HG03045 (cell line): Measurements from ENCODE around the gene HCN2.

Experiments
- ATAC-seq: cut with Tn5 transposase; IDR thresholded peaks from one replicate; pipeline ENCODE4 v1.9.1; 2021; ENCODE audit warnings: mild to moderate bottlenecking, moderate library complexity; ENCODE audit not compliant: unreplicated experiment

Gene HCN2

DNA sequence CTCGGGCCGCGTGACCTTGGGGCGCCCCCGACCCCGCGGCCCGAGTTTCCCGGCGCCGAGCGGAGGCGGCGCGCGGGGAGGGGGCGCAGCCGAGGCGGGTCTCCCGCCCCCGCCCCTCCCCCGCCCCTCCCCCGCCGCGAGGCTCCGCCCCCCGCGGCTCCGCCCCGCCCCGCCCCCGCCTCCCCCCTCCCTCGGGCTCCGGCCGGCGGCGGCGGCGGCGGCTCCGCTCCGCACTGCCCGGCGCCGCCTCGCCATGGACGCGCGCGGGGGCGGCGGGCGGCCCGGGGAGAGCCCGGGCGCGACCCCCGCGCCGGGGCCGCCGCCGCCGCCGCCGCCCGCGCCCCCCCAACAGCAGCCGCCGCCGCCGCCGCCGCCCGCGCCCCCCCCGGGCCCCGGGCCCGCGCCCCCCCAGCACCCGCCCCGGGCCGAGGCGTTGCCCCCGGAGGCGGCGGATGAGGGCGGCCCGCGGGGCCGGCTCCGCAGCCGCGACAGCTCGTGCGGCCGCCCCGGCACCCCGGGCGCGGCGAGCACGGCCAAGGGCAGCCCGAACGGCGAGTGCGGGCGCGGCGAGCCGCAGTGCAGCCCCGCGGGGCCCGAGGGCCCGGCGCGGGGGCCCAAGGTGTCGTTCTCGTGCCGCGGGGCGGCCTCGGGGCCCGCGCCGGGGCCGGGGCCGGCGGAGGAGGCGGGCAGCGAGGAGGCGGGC lies at the start of gene HCN2:
TSS of gene HCN2 (plus strand) at position 189 of the 703 bp plus-strand sequence. CDS start at position 254, 65 bp downstream.
- ATAC-seq = no peak

DNA sequence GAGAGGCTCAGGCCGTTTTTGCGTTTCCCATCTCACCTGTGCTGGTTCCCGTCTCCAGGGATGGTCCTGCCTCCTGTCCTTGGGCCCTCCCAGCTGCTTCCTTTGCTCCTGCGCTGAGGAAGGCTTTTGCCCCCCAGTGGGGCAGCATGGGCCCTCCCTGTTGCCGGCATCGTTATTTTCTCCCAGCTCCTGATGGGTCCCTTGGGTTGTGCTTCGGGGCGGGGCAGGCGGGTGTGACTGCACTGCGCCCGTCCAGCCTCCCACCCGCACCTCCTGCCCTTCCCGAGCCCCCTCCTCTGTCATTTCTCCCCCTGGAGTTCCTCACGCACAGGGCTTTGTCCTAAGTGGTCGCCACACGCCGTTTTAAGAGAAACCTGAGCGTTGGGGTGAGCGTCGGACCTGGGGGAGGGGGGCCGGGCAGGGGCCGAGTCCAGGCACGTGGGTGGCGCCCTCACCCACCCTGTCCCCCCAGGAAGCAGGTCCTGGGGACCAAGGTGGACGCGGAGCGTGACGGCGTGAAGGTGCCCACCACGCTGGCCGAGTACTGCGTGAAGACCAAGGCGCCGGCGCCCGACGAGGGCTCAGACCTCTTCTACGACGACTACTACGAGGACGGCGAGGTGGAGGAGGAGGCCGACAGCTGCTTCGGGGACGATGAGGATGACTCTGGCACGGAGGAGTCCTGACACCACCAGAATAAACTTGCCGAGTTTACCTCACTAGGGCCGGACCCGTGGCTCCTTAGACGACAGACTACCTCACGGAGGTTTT lies 48.6 kb upstream of the HCN2 start:
- ATAC-seq = no peak

DNA sequence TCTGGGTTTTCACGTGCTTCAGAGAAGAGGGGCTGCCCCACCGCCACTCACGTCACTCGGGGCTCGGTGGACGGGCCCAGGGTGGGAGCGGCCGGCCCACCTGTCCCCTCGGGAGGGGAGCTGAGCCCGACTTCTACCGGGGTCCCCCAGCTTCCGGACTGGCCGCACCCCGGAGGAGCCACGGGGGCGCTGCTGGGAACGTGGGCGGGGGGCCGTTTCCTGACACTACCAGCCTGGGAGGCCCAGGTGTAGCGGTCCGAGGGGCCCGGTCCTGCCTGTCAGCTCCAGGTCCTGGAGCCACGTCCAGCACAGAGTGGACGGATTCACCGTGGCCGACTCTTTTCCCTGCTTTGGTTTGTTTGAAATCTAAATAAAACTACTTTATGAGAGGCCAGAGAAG lies 48.0 kb upstream of the HCN2 start:
- ATAC-seq = no peak

DNA sequence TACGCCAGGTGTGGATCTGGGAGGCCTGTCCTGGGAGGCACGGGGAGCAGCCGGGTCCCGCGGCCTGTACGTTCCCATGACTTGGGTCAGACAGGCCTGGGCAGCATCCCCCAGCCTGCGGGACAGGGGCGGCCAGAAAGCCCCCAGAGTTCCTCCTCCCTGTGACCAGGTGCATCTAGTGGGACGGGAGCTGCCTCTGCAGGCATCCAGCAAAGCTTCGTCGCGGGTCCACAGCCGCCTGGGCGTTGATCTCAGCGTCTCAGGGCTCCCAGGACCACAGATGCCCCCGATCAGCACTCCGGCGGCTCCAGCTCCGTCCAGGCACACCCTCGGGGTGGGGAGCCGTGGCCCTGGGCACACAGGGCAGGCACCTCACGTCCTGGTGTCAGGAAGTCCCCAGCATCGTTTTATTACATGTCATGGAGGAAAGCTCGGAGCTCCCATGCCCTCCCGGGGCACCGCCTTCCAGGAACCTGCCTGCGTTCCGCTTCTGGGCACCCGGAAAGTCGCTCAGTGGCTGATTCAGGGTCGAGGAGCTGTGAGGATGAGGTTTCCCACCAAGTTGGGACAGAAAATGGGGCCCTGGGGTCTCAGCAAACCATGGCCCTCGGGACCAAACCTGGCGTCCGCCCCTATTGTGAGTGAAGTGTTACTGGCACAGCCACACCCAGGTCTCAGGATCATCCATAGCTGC lies 47.4 kb upstream of the HCN2 start:
- no peak for ATAC-seq

DNA sequence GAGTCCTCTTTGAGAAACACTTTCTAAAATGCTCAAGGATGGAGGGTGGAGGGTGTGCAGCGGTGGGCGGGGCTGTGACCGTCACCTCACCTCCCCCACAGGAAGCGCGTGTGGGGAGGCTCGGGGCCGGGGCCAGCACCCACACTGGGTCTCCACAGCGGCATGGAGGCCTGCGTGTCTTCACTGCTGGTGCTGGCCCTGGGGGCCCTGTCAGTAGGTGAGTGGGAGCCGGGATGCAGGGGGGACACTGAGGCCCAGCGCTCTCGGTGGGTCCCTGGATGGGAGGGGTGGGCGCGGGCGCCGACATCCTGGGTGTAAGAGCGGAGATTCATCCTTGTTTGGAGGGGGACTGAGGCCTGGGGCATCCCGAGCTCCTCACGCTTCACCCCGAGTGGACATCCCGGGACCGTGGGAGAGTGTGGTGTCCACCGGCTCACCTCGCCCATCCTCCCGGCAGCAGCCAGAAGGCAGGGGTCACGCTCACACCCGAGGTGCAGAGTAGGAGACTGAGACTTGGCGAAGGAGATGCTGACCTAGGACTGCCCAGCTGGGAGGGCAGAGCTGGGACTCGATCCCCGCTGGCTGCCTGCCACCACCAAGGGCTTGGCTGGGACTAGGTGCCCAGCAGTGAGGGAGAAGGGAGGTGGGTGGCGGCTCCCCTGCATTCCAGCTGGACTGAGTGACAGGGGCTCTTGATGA lies 45.6 kb upstream of the HCN2 start, which contains the start of gene GZMM:
TSS of gene GZMM (plus strand) at position 144 of the 699 bp plus-strand sequence. CDS start at position 163, 19 bp downstream.
- no peak for ATAC-seq

DNA sequence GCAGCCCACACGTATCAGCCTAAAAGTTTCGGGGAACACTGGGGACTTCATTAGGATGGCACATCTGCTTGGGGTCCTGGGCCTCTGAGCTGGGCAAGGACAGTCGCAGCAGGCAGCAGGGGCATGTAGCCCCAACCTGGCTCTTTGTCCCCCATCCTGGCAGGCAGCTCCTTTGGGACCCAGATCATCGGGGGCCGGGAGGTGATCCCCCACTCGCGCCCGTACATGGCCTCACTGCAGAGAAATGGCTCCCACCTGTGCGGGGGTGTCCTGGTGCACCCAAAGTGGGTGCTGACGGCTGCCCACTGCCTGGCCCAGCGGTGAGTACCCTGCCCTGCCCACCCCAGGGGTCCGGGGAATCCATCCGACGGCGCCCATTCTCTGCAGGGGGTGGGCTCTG lies 42.6 kb upstream of the HCN2 start:
- ATAC-seq = no peak

DNA sequence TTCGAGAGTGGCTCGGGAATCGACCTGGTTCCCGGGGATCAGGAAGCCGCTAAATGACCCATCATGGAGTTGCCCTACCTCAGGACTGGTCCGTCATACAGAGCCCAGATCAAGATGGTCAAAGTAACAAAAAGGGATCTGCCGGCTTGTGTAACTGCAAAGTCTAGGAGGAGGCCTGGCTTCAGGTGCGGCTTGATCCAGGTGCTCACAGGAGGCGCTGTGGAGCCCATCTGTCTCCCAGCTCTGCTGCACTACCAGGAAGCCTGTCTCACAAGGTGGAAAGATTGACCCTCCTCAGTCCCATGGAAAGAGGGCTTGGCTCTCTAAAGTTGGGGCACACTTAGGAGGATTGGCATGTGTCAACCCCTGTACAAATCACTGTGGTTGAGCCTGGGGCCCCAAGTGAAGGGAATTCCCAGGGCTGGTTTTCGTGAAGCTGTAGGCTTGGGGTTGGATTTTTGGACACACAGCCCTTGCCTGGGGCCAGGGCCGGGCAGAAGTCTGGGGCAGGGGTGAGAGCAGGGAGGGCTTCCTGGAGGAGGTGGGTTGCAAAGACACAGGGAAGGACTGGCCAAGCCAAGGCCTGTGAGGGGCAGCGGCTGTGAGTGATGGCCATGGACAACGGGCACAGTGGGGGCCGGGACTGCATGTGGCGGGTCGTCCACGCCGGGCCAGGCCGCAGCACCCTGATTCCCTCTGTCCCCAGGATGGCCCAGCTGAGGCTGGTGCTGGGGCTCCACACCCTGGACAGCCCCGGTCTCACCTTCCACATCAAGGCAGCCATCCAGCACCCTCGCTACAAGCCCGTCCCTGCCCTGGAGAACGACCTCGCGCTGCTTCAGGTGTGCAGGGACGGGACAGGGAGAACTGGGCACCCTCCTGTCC lies 41.6 kb upstream of the HCN2 start:
- ATAC-seq = no peak

DNA sequence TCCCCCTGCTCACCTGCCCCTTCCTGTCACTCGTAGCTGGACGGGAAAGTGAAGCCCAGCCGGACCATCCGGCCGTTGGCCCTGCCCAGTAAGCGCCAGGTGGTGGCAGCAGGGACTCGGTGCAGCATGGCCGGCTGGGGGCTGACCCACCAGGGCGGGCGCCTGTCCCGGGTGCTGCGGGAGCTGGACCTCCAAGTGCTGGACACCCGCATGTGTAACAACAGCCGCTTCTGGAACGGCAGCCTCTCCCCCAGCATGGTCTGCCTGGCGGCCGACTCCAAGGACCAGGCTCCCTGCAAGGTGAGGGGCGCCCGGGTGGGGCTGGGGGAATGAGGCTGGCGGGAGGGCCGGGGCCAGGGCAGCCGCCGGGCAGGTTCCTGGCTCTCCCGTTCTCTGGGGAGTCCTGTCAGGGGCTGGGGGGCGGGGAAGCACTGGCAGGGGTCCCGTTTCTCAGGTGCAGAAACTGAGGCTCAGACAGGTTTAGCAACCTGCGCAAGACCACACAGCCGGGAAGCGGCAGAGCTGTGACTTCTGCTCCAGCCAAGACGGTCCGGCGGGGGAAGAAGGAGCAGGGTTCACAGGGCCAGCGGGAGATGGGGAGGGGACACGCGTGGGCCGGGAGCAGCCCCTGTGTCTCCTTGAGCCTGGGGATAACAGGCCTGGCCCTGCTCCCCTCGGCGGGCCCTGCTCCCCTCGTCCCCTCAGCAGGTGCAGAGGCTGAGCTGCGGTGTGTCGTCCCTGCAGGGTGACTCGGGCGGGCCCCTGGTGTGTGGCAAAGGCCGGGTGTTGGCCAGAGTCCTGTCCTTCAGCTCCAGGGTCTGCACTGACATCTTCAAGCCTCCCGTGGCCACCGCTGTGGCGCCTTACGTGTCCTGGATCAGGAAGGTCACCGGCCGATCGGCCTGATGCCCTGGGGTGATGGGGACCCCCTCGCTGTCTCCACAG lies 40.5 kb upstream of the HCN2 start:
- ATAC-seq = no peak

DNA sequence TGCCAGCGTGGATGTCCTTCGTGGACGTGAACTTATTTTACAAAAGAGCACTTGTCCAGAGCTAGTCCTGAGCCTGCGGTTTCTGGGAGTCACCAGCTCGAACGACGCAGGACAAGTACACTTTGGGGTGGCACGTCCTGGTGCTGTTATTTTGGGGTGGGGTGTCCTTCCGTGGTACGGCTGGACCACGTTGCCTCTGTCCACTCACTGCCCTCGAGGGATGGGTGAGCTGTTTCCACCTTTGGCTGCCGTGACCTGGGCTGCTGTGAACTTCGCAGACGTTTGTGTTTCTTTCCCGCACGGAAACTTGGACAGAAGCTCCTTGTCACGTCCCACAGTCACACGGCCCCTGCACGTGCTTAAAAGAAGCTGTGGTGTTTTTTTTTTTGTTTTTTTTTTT lies 34.9 kb upstream of the HCN2 start:
- no peak for ATAC-seq

DNA sequence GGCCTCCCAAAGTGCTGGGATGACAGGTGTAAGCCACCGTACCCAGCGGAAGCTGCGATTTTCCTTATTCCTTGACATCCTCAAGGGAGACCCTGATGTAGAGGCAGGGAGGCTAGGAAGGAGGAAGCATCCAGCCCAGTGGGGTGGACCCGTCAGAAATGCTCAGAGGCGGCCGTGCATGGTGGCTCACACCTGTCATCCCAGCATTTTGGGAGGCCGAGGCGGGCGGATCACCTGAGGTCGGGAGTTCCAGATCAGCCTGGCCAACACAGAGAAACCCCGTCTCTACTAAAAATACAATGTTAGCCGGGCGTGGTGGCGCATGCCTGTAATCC lies 34.2 kb upstream of the HCN2 start:
- no peak for ATAC-seq

DNA sequence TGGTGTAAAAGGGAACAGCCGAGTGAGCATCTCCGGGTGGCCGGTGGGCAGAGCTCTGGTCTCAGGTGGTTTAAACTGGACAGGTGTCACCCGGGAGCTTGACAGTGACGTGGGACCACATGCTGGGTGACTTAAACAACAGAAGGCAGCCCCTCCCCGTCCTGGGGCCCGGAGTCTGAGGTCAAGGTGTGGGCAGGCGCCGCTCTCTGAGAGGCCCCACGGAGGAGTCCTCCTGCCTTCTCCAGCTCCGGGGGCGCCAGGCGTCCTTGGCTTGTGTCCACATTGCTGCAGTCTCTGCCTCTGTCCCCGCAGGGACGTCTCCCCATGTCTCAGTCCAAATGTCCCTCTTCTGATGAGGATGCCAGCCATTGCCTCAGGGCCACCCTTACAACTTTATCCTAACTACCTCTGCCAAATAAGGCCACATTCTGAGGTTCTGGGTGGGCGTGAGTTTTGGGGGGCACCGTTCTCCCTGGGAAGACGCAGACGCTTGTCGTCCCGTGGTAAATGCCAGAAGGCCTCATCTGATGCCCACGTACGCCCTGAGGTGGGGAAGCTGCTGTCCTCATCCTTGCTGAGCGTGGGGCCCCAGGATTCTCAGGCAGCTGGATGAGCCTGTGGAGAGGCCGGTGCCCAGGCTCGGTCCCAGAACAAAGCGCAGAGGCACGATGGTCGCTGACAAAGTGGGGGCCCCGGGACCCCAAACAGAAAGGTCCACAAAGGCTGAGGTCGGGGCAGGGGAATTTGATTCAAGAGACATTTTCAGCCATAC lies 32.9 kb upstream of the HCN2 start:
- ATAC-seq = no peak

DNA sequence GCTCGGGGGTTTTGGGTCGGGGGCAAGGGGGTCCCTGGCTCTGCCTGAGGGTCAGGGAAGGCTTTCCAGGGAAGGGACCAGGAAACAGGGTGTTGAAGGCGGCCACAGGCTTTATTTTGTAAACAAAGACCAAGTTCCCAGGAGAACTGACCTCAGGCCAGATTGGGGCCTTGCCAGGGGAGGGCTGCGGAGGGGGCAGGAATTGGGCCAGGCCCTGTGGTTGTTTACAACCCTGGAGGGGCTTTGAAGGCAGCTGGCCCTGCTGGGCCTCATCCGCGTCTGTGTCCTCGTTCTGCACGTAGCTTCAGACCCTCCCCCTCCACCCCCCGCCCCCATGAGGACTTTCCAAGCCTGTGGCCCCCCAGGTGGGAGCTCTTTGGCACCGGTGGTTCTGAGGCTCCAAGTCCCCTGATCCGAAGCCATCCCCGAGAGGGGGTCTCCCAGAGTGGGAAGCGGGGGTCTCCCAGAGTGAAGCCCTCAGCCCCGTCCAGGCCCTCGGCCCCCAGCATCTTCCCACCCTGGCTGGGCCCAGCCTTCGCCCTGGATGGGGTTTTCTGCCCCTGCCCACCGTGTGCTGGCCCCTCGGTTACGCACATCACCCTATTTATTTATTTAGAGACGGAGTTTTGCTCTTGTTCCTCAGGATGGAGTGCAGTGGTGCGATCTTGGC lies 30.8 kb upstream of the HCN2 start:
- ATAC-seq = no peak

DNA sequence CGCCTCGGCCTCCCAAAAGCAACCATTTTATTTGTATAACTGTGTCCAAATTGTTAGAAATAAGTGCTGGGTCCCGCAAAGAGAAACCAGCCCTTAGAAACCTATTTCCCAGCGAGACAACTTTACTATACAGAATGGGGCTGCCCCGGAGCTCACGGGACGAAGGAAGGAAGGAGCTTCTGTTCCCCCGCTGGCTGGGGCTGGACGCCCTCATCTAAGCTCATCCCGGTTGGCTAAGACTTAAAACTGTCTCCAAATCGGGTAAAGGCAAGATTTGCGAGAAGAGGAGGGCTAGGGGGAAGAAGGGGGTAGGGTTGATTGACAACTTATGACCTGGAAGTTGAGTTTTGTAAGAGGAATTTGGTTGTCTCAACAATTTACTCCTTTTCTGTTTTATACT lies 29.6 kb upstream of the HCN2 start:
- ATAC-seq = no peak

DNA sequence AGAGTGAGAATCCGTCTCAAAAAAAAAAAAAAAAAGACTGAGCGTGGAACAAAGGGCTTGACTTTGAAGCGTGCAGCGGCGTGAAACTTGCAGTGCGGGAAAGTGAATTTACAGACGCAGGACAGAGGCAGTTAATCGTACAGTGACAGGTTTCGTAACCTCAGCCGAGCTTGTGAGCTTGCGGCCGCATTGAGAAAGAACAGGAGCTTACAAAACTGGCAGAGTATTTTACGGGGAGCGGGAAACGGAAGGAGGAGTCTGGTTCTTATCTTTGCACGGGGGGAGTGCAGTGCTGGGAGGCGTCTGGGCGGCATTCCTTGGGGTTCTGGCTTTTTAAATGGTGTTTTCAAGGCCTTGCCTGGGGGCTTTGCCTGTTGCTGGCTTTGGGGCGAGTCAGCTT lies 23.3 kb upstream of the HCN2 start:
- ATAC-seq = no peak

DNA sequence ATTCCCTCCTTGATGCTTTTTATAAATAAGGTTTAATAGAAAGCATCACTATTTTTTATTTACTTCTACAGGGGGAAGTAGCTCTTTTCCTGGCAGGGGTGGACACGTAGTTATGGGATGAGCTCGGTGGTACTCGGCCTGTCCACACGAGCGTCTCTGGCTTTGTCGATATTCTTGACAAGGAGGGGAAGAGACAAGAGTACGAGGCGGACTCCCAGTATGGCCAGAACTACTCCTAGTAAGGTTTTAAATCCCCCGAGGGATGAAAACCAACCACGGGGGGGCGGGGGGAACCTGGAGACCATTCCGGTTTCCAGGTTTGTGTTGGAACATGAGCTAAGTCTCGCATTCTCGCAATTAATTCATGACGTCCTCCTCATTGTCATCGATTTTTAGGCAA lies 22.8 kb upstream of the HCN2 start:
- ATAC-seq = no peak

DNA sequence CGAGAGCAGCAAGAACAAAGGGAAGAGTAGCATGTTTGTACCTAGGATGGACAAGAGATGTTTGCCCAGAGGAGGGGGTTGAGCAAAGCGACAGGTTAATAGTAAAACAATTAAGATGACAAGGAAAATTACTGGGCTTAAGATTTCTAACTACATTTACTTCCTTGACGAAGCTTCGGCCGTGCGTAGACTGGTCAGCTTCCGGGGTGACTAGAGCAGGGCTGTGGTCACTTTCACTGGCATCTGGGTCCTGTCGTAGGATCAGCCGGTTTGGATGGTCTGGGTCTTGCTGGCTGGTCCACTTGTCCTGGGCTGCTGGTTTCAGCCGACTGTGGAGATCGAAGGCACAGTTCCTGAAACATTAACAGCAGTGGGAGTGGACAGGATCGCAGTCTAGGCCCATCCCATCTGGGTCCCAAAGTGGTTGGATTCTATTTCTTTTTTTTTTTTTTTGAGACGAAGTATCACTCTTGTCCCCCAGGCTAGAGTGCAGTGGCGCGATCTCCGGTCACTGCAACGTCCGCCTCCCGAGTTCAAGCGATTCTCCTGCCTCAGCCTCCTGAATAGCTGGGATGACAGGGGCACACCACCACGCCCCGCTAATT lies 22.3 kb upstream of the HCN2 start:
- no peak for ATAC-seq

DNA sequence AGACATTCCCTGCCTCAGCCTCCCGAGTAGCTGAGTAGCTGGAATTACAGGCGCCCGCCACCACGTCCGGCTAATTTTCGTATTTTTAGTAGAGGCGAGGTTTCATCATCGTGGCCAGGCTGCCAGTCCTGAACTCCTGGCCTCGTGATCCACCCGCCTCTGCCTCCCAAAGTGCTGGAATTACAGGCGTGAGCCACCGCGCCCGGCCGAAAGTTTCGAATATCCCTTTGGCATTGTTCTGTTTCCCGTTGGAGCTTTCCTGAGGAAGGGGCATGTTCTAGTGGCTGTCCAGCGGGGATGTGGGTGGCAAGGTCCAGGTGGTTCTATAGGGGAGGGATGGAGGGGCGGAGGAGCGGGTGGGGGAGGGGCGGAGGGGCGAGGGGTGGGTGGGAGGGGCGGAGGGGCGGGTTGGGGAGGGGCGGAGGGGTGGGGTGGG lies 19.4 kb upstream of the HCN2 start:
- no peak for ATAC-seq
